HepG2 (cell line): ENCODE measurements around the gene SRSF7. TPM values are rescaled to one million over a fixed set of nuclear protein-coding genes. Genes with fewer than 3 reads are reported as not detected.

Experiments used
- HMG20A ChIP-seq: IDR thresholded peaks from 2 replicates; pipeline ENCODE4 v1.6.1; 2016; ENCODE audit warnings: borderline replicate concordance
- HMGA1 ChIP-seq: sonication (generic); formaldehyde crosslinking; conservative IDR thresholded peaks from 2 replicates; pipeline ENCODE4 v1.4.0; 2020; ENCODE audit warnings: missing genetic modification reagents
- HNF1A ChIP-seq, 2 experiments: sonication (generic) in 1 of 2; formaldehyde crosslinking in 1 of 2; IDR thresholded peaks; 2 replicates each; pipeline versions ENCODE4 v1.4.0 to v1.6.1; 2016 to 2020; ENCODE audit warnings: borderline replicate concordance in 1 of 2, low read depth in 1 of 2, mild to moderate bottlenecking in 1 of 2, missing genetic modification reagents in 1 of 2
- HOXA3 ChIP-seq: sonication (generic); formaldehyde crosslinking; IDR thresholded peaks from 2 replicates; pipeline ENCODE4 v1.5.0; 2020; ENCODE audit warnings: missing genetic modification reagents
- MED8 ChIP-seq: sonication (generic); formaldehyde crosslinking; IDR thresholded peaks from 2 replicates; pipeline ENCODE4 v1.8.1; 2023; ENCODE audit warnings: mild to moderate bottlenecking, missing genetic modification reagents; ENCODE audit not compliant: insufficient replicate concordance
- PAXIP1 ChIP-seq: sonication (generic); formaldehyde crosslinking; conservative IDR thresholded peaks from 2 replicates; pipeline ENCODE4 v1.4.0; 2020; ENCODE audit warnings: mild to moderate bottlenecking, missing genetic modification reagents, moderate library complexity
- RXRA ChIP-seq: sonication (generic); formaldehyde crosslinking; IDR thresholded peaks from 2 replicates; pipeline ENCODE4 v1.5.1; 2020; ENCODE audit warnings: missing genetic modification reagents
- SMAD3 ChIP-seq: sonication (generic); formaldehyde crosslinking; IDR thresholded peaks from 2 replicates; pipeline ENCODE4 v1.4.0; 2020; ENCODE audit warnings: missing genetic modification reagents
- ZBTB44 ChIP-seq: sonication (generic); formaldehyde crosslinking; IDR thresholded peaks from 2 replicates; pipeline ENCODE4 v1.4.0; 2020; ENCODE audit warnings: missing genetic modification reagents
- ZNF639 ChIP-seq: conservative IDR thresholded peaks from 2 replicates; pipeline ENCODE4 v1.6.1; 2018; ENCODE audit warnings: missing genetic modification reagents
- ZNF883 ChIP-seq: sonication (generic); formaldehyde crosslinking; IDR thresholded peaks from 2 replicates; pipeline ENCODE4 v1.5.1; 2020; ENCODE audit warnings: mild to moderate bottlenecking, missing genetic modification reagents; ENCODE audit errors: not compliant biosample characterization
- polyA plus RNA-seq, 8 experiments: library from polyadenylated mRNA; depleted of rRNA in 3 of 8; stranded (reverse) in 7 of 8; unstranded in 1 of 8; fragments of >200 nt; fragmentation: Illumina TruSeq in 4 of 8; extraction: Trizol in 4 of 8; gene quantifications; 2 replicates each; pipeline versions ENCODE4 v1.2.1 to v1.2.3, GENCODE V29; 2011 to 2016; ENCODE audit warnings: low read depth in 4 of 8, missing spikeins in 1 of 8, mixed read lengths in 1 of 8; ENCODE audit not compliant: insufficient read depth in 1 of 8
- total RNA-seq, 5 experiments: library from RNA; depleted of rRNA; stranded (reverse); fragments of >200 nt; fragmentation: Illumina TruSeq; extraction: Trizol; gene quantifications; 2 replicates each; pipeline ENCODE4 v1.2.3, GENCODE V29; 2016; ENCODE audit warnings: low read depth in 1 of 5
- TF ChIP-seq, protein P1 (sequence below): sonication (generic); formaldehyde crosslinking; IDR thresholded peaks from 2 replicates; pipeline ENCODE4 v1.4.0; 2020; ENCODE audit warnings: missing genetic modification reagents, mild to moderate bottlenecking, borderline replicate concordance

Gene SRSF7
- total and polyA plus RNA-seq, 2 of the 13 experiments (the other 11 are each of a cell fraction or from before 2014, with no cell fraction given) = 172 to 275 TPM

GRCh38 chr2:38750011-38750890, 910 bp downstream of the SRSF7 start (continued):
- TF ChIP-seq HNF1A (IDR thresholded peaks at IDR 0.05; ENCODE audit: low read depth) (no peak), HNF1A (CRISPR knock-in tag; IDR thresholded peaks at IDR 0.05; ENCODE audit: borderline replicate concordance) (no peak), HMG20A (no peak), SMAD3 (no peak), RXRA (CRISPR knock-in tag) (no peak), HOXA3 (no peak), ZNF639 (peak; percentile 20; the same call in 1 of the 2 replicates), ZNF883 (CRISPR knock-in tag) (no peak), PAXIP1 (CRISPR knock-in tag) (peak; percentile 11; the same call in 1 of the 2 replicates), ZBTB44 (CRISPR knock-in tag) (no peak), HMGA1 (CRISPR knock-in tag) (no peak), MED8 (CRISPR knock-in tag) (no peak)
- TF ChIP-seq, protein P1, sequence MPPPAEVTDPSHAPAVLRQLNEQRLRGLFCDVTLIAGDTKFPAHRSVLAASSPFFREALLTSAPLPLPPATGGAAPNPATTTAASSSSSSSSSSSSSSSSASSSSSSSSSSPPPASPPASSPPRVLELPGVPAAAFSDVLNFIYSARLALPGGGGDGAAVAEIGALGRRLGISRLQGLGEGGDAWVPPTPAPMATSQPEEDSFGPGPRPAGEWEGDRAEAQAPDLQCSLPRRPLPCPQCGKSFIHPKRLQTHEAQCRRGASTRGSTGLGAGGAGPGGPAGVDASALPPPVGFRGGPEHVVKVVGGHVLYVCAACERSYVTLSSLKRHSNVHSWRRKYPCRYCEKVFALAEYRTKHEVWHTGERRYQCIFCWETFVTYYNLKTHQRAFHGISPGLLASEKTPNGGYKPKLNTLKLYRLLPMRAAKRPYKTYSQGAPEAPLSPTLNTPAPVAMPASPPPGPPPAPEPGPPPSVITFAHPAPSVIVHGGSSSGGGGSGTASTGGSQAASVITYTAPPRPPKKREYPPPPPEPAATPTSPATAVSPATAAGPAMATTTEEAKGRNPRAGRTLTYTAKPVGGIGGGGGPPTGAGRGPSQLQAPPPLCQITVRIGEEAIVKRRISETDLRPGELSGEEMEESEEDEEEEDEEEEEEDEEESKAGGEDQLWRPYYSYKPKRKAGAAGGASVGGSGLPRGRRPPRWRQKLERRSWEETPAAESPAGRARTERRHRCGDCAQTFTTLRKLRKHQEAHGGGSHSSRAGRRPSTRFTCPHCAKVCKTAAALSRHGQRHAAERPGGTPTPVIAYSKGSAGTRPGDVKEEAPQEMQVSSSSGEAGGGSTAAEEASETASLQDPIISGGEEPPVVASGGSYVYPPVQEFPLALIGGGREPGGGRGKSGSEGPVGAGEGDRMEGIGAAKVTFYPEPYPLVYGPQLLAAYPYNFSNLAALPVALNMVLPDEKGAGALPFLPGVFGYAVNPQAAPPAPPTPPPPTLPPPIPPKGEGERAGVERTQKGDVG (CRISPR knock-in tag) = no peak
